Measurements from ENCODE around the gene NCOR1. TPM values are rescaled to one million over a fixed set of nuclear protein-coding genes. Genes with fewer than 3 reads are reported as not detected.

NCOR1 gene
- total RNA-seq, 1 experiment from 2014 or later, result 171 TPM

DNA sequence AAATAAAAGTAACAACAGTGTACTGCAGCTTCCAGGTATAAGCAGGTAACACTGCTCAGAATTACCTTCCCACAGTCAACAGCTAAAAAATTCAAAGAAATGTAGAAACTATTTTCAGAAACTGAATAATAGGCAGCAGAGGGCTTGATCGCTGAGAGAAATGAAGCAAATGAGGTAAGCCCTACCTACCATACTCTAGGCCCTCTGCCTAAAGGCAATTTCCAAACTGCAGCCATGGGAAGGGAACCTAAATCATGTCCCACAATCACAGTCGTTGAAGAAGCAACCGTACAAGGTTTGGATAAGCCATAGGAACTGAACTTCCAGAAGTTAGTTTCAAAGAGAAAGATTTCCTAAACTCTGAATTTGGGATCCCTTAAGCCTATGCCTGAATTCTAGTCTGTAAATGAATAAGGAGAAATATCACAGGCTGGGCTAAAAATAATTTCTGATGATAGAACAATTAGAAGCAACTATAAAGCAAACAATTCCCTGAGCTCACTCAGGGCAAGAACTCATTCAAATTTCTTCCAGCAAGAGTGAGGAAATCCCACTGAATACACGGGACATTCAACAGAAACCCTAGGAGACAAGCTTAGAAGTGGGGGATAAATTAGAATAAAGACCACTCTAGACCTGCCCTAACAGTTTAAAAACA is 24.5 kb downstream of the NCOR1 start:
- no peak overlapping the region for H3K27ac ChIP-seq
- H2AFZ ChIP-seq, result no peak overlapping the region
- intact Hi-C loops (cut with micrococcal nuclease; ENCODE audit: unreplicated experiment), result no loop called here
- no peak overlapping the region for H3K4me2 ChIP-seq
- no peaks in the 10 kb centered on the region; the same call in 1 of the 2 replicates for H3K36me3 ChIP-seq (ENCODE audit: low read depth)
- BruUV-seq (replicated peaks), result no TSS peak
- no peaks in the 10 kb centered on the region; the same call in 1 of the 2 replicates for H4K20me1 ChIP-seq (ENCODE audit: insufficient read depth)
- ChIA-PET POLR2A (ENCODE audit: unreplicated experiment) (no interaction called here), CTCF (no interaction called here)
- H3K4me3 ChIP-seq, result no peak overlapping the region
- TF ChIP-seq, protein P1, sequence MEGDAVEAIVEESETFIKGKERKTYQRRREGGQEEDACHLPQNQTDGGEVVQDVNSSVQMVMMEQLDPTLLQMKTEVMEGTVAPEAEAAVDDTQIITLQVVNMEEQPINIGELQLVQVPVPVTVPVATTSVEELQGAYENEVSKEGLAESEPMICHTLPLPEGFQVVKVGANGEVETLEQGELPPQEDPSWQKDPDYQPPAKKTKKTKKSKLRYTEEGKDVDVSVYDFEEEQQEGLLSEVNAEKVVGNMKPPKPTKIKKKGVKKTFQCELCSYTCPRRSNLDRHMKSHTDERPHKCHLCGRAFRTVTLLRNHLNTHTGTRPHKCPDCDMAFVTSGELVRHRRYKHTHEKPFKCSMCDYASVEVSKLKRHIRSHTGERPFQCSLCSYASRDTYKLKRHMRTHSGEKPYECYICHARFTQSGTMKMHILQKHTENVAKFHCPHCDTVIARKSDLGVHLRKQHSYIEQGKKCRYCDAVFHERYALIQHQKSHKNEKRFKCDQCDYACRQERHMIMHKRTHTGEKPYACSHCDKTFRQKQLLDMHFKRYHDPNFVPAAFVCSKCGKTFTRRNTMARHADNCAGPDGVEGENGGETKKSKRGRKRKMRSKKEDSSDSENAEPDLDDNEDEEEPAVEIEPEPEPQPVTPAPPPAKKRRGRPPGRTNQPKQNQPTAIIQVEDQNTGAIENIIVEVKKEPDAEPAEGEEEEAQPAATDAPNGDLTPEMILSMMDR (conservative IDR thresholded peaks at IDR 0.05), result no peak
- TF ChIP-seq EZH2 (IDR thresholded peaks at IDR 0.05; ENCODE audit: low read depth), result no peak
- no peaks in the 10 kb centered on the region for H3K9me2 ChIP-seq (ENCODE audit: insufficient read depth)
- H3K4me1 ChIP-seq (replicated peaks; ENCODE audit: insufficient read depth), result no peaks in the 10 kb centered on the region
- H3K79me2 ChIP-seq (ENCODE audit: low read depth), result no peaks in the 10 kb centered on the region
- no peaks in the 10 kb centered on the region for H3F3A ChIP-seq (ENCODE audit: insufficient read depth, low read depth)
- DNase-seq, result no peak
- no peaks in the 10 kb centered on the region for H3K27me3 ChIP-seq (ENCODE audit: insufficient read depth, low read depth)
- H3K9me3 ChIP-seq (ENCODE audit: insufficient read depth, low read depth), result no peaks in the 10 kb centered on the region

DNA sequence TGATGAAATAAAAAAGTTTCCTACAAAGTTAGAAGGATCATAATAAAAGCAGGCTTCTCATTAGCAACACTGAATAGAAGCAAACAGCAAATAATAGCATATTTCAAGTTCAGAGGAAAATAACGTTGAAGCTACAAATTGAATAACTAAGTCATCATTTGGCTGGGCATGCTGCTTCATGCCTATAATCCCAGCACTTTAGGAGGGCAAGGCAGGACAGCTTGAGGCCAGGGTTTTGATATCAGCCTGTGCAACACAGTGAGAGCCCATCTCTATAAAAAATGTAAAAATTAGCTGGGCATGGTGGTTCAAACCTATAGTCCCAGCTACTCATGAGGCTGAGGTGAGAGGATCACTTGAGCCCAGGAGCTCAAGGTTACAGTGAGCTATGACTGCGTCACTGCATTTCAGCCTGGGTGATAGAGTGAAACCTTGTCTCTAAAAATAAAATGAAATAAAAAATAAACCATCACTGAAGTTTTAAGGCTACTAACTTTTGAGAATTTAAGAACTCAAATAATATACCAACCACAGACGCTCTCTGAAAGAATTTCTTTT is 25.5 kb downstream of the NCOR1 start:
- no peak overlapping the region for H2AFZ ChIP-seq
- intact Hi-C loops (cut with micrococcal nuclease; ENCODE audit: unreplicated experiment), result no loop called here
- H3K36me3 ChIP-seq (ENCODE audit: low read depth), result no peaks in the 10 kb centered on the region; the same call in 1 of the 2 replicates
- no peak overlapping the region for H3K27ac ChIP-seq
- ChIA-PET CTCF (no interaction called here), POLR2A (ENCODE audit: unreplicated experiment) (no interaction called here)
- BruUV-seq (replicated peaks), result no TSS peak
- no peaks in the 10 kb centered on the region for H3F3A ChIP-seq (ENCODE audit: insufficient read depth, low read depth)
- H3K27me3 ChIP-seq (ENCODE audit: insufficient read depth, low read depth), result no peaks in the 10 kb centered on the region
- no peaks in the 10 kb centered on the region for H3K79me2 ChIP-seq (ENCODE audit: low read depth)
- TF ChIP-seq EZH2 (IDR thresholded peaks at IDR 0.05; ENCODE audit: low read depth), result no peak
- TF ChIP-seq, protein P1 (conservative IDR thresholded peaks at IDR 0.05), result no peak
- no peaks in the 10 kb centered on the region for H3K4me1 ChIP-seq (replicated peaks; ENCODE audit: insufficient read depth)
- H3K4me2 ChIP-seq, result no peak overlapping the region
- no peaks in the 10 kb centered on the region for H3K9me3 ChIP-seq (ENCODE audit: insufficient read depth, low read depth)
- no peaks in the 10 kb centered on the region for H4K20me1 ChIP-seq (ENCODE audit: insufficient read depth)
- H3K9me2 ChIP-seq (ENCODE audit: insufficient read depth), result no peaks in the 10 kb centered on the region
- no peak overlapping the region for H3K4me3 ChIP-seq
- no peak for DNase-seq

DNA sequence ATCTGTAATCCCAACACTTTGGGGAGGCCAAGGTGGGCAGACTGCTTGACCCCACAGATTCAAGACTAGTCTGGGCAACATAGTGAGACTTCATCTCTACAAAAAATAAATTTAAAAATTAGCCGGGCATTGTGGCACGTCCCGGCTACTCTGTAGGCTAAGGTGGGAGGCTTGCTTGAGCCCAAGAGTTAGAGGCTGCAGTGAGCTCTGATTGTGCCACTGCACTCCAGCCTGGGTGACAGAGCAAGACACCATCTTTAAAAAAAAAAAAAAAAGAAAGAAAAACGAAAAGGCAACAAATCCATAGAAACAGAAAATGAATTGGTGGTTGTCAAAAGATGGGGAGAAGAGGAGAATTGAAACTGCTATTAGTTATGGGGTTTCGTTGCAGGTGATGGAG is 27.7 kb downstream of the NCOR1 start:
- Histone ChIP-seq H3F3A (ENCODE audit: insufficient read depth, low read depth) (no peaks in the 10 kb centered on the region), H3K4me2 (no peak overlapping the region), H3K79me2 (ENCODE audit: low read depth) (no peaks in the 10 kb centered on the region), H3K4me3 (no peak overlapping the region), H3K27me3 (ENCODE audit: insufficient read depth, low read depth) (no peaks in the 10 kb centered on the region), H3K27ac (no peak overlapping the region), H3K4me1 (replicated peaks; ENCODE audit: insufficient read depth) (no peaks in the 10 kb centered on the region), H2AFZ (no peak overlapping the region), H3K9me2 (ENCODE audit: insufficient read depth) (no peaks in the 10 kb centered on the region), H4K20me1 (ENCODE audit: insufficient read depth) (no peaks in the 10 kb centered on the region), H3K9me3 (ENCODE audit: insufficient read depth, low read depth) (no peaks in the 10 kb centered on the region), H3K36me3 (ENCODE audit: low read depth) (no peaks in the 10 kb centered on the region)
- DNase-seq, result no peak
- intact Hi-C loops (cut with micrococcal nuclease; ENCODE audit: unreplicated experiment), result no loop called here
- no TSS peak for BruUV-seq (replicated peaks)
- POLR2A ChIA-PET (ENCODE audit: unreplicated experiment), result no interaction called here
- no peak for TF ChIP-seq EZH2 (IDR thresholded peaks at IDR 0.05; ENCODE audit: low read depth)
- TF ChIP-seq, protein P1 (conservative IDR thresholded peaks at IDR 0.05), result no peak
- CTCF ChIA-PET, result interaction anchor here (0.7 kb wide), 1 partner anchor 108 kb away, joined by 5 read pairs; no protein-coding TSS in a partner anchor
